Esophagus muscularis mucosa (tissue), 4 donors: Measurements from ENCODE around the gene GNPTAB. TPM values are rescaled to one million over a fixed set of nuclear protein-coding genes. Genes with fewer than 3 reads are reported as not detected.

Experiments
- DNase-seq: peaks from one replicate; pipeline ENCODE4 v3.0.0-alpha.2; 2017; ENCODE audit errors: extremely low spot score
- H3K27ac ChIP-seq, 4 donors: fragments of 200-600 bp; sonication (generic); replicated peaks in 1 of 4; 1 replicate in 3 of 4; 2 replicates in 1 of 4; pipeline ENCODE4 v1.5.1; 2016 to 2019; ENCODE audit warnings: mild to moderate bottlenecking in 1 of 4
- H3K27me3 ChIP-seq, 4 donors: fragments of 200-600 bp; sonication (generic); one replicate each; pipeline versions ENCODE4 v1.5.1 to v1.6.0; 2016 to 2019
- H3K36me3 ChIP-seq, 4 donors: fragments of 200-600 bp; sonication (generic); one replicate each; pipeline ENCODE4 v1.5.1; 2016 to 2019
- H3K4me1 ChIP-seq, 4 donors: fragments of 200-600 bp; sonication (generic); one replicate each; pipeline ENCODE4 v1.5.1; 2016 to 2019
- H3K4me3 ChIP-seq, 4 donors: fragments of 200-600 bp; sonication (generic); 1 replicate in 2 of 4; 2 replicates in 2 of 4; pipeline ENCODE4 v1.5.1; 2016 to 2019; ENCODE audit warnings: mild to moderate bottlenecking in 4 of 4, moderate library complexity in 1 of 4
- H3K9me3 ChIP-seq, 4 donors: fragments of 200-600 bp; sonication (generic); 1 replicate in 3 of 4; 2 replicates in 1 of 4; pipeline ENCODE4 v1.5.1; 2016 to 2019
- EP300 ChIP-seq: sonication (generic); formaldehyde crosslinking; IDR thresholded peaks from one replicate; pipeline ENCODE4 v1.6.1; 2017; ENCODE audit warnings: antibody characterized with exemption
- POLR2A ChIP-seq: fragments of 450-650 bp; IDR thresholded peaks from one replicate; pipeline ENCODE4 v1.6.1; 2017; ENCODE audit warnings: antibody characterized with exemption, moderate library complexity, mild to moderate bottlenecking, low read depth
- POLR2AphosphoS5 ChIP-seq, 2 donors: sonication (generic); formaldehyde crosslinking; IDR thresholded peaks; one replicate each; pipeline ENCODE4 v1.6.1; 2017; ENCODE audit warnings: antibody characterized with exemption in 2 of 2
- WGBS: methylation state at CpG from one replicate; pipeline ENCODE4 v1.1.5; 2018; 5-methylcytosine and 5-hydroxymethylcytosine counted together
- intact Hi-C: fragments of 100-400 bp; cut with DNase I; formaldehyde crosslinking; loops from one replicate; pipeline ENCODE4 v1.15.1; 2023
- total RNA-seq, 4 donors: library from RNA; depleted of rRNA; stranded (reverse); fragments of >200 nt; gene quantifications; one replicate each; pipeline versions ENCODE4 v1.1.0 to v1.2.1, GENCODE V29; 2016
- TF ChIP-seq, protein P1 (sequence below), 3 experiments: fragments of 200-600 bp in 2 of 3; fragments of 450-650 bp in 1 of 3; sonication (generic) in 2 of 3; IDR thresholded peaks; one replicate each; pipeline ENCODE4 v1.5.1; 2017 to 2019; ENCODE audit warnings: antibody characterized with exemption in 3 of 3, mild to moderate bottlenecking in 2 of 3, moderate library complexity in 1 of 3

The GNPTAB gene
- total RNA-seq, 4 donors from 2014 or later = 30.5 to 37.0 (median 32.1) TPM

DNA sequence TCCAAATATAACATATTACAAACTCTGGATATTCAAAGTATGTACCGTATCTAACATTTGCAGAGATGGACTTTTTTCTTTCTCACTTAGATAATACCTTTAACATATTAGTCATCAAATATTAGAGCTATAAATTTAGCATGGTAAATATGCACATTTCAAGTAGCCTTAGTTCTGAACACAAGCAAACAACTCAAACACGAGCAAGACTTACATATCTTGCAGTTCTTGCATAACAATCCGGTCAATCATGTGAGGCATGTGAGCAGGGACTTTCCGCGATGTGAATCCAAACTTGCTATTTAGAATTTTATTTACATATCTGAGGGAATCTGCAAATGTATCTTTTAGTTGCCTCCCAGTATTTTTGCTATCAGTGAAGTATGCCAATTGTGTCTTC is 69.4 kb downstream of the GNPTAB start:
- no peak for DNase-seq
- TF ChIP-seq POLR2AphosphoS5 (IDR thresholded peaks at IDR 0.05) (no peak), EP300 (no peak), POLR2A (no peak)
- TF ChIP-seq, protein P1, sequence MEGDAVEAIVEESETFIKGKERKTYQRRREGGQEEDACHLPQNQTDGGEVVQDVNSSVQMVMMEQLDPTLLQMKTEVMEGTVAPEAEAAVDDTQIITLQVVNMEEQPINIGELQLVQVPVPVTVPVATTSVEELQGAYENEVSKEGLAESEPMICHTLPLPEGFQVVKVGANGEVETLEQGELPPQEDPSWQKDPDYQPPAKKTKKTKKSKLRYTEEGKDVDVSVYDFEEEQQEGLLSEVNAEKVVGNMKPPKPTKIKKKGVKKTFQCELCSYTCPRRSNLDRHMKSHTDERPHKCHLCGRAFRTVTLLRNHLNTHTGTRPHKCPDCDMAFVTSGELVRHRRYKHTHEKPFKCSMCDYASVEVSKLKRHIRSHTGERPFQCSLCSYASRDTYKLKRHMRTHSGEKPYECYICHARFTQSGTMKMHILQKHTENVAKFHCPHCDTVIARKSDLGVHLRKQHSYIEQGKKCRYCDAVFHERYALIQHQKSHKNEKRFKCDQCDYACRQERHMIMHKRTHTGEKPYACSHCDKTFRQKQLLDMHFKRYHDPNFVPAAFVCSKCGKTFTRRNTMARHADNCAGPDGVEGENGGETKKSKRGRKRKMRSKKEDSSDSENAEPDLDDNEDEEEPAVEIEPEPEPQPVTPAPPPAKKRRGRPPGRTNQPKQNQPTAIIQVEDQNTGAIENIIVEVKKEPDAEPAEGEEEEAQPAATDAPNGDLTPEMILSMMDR (IDR thresholded peaks at IDR 0.05) = no peak
- Histone ChIP-seq H3K27ac (no peak overlapping the region), H3K36me3 (peaks cover 5 to 66% (median 22%) of the 10 kb centered on the region in 4 donors), H3K4me3 (no peak overlapping the region), H3K27me3 (no peaks in the 10 kb centered on the region), H3K9me3 (no peaks in the 10 kb centered on the region), H3K4me1 (peaks cover 0 to 13% (median 4%) of the 10 kb centered on the region in 4 donors)
- 69% methylated on average over 5 of the region's 5 CpGs for WGBS
- intact Hi-C loops = loop anchor here (5.0 kb wide), 1 partner anchor 344 kb away; no protein-coding TSS in a partner anchor

DNA sequence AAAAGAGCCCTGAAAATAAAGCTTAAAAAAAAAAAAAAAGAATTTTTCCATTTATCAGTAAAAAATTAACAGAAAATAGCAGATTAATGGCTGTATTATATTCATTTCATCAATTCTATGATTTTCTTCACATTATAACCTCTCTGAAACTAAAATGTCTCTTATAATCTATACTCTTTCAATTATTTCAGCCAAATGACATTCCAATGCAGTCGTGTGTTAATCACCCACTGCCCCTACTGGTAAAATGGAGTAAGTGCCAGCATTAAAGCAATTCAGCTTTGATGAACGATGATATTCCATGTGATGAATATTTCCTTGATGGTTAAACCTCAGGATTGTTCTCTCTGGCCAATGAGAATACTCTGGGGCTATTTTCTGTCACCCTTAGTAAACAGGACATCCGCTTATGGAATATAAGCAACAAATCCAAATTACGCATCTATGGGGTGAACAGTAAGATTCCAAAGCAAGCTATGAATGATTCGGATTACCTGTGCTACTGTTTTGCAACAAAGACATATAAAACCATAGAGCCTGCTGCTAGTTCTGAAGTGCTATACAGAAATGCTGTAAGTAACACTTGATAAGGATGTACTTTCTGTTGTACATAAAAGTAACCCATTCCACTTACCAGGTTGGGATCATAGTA is 71.2 kb downstream of the GNPTAB start:
- peaks cover 17 to 67% (median 30%) of the 10 kb centered on the region in 4 donors for H3K36me3 ChIP-seq
- no peak overlapping the region for H3K27ac ChIP-seq
- H3K9me3 ChIP-seq = no peaks in the 10 kb centered on the region
- DNase-seq = no peak
- intact Hi-C loops = loop anchor here (5.0 kb wide), 1 partner anchor 342 kb away; no protein-coding TSS in a partner anchor
- 64% methylated on average over 5 of the region's 5 CpGs for WGBS
- H3K27me3 ChIP-seq = no peaks in the 10 kb centered on the region
- H3K4me1 ChIP-seq = peaks cover 0 to 10% (median 3%) of the 10 kb centered on the region in 4 donors
- TF ChIP-seq POLR2AphosphoS5 (IDR thresholded peaks at IDR 0.05) (no peak), POLR2A (no peak)
- TF ChIP-seq, protein P1 (IDR thresholded peaks at IDR 0.05) = peak; percentile 59 to 79 (median 66)
- H3K4me3 ChIP-seq = no peak overlapping the region

DNA sequence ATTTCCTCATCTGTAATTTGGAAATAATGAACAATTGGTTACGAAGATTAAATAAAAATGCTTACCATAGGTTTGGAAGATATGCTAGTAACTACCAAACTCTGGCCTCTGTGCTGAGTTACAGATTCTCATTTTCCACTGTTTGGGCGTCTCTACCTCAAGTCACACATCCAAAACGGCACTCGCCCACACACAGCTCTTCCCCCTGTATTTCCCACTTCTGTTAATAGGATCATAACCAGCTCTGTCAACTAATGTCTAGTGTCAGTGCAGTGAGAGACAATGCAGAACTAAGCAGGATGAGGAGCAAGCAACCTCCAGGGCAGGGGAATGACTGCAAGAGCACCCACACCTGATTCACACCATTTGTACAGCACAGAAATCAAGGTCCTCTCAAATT is 80.6 kb downstream of the GNPTAB start:
- no peaks in the 10 kb centered on the region for H3K27me3 ChIP-seq
- TF ChIP-seq EP300 (no peak), POLR2AphosphoS5 (IDR thresholded peaks at IDR 0.05) (no peak), POLR2A (no peak)
- TF ChIP-seq, protein P1 (IDR thresholded peaks at IDR 0.05) = no peak
- peaks cover 10 to 95% (median 82%) of the 10 kb centered on the region in 4 donors for H3K36me3 ChIP-seq
- no peak overlapping the region for H3K27ac ChIP-seq
- 74% methylated on average over 4 of the region's 4 CpGs for WGBS
- no peaks in the 10 kb centered on the region for H3K9me3 ChIP-seq
- no peak for DNase-seq
- no peaks in the 10 kb centered on the region for H3K4me1 ChIP-seq
- intact Hi-C loops = no loop called here
- H3K4me3 ChIP-seq = no peak overlapping the region

DNA sequence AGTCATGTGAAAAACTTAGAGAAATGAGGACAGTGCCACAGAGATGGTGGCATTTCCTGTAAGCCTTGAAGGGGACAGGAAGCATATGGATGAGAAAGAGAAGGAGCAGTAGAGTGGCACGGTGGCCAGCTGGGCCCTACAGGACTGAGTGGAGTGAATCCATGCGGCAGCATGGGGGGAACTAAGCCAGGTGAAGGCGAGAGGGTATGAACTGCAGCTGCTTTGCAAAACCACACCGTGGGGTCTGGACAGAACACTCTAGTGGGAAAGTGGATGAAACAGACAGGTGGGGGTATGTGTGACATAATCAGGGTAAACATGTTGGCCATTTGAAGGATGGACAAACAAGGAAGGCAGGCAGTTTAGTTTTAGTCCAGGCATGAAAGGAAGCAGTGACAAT is 81.1 kb downstream of the GNPTAB start:
- no peaks in the 10 kb centered on the region for H3K9me3 ChIP-seq
- no peak overlapping the region for H3K27ac ChIP-seq
- H3K27me3 ChIP-seq = no peaks in the 10 kb centered on the region
- no peaks in the 10 kb centered on the region for H3K4me1 ChIP-seq
- no peak for DNase-seq
- TF ChIP-seq, protein P1 (IDR thresholded peaks at IDR 0.05) = no peak
- no peak overlapping the region for H3K4me3 ChIP-seq
- WGBS = 73% methylated on average over 4 of the region's 4 CpGs
- peaks cover 10 to 96% (median 82%) of the 10 kb centered on the region in 4 donors for H3K36me3 ChIP-seq
- intact Hi-C loops = no loop called here

DNA sequence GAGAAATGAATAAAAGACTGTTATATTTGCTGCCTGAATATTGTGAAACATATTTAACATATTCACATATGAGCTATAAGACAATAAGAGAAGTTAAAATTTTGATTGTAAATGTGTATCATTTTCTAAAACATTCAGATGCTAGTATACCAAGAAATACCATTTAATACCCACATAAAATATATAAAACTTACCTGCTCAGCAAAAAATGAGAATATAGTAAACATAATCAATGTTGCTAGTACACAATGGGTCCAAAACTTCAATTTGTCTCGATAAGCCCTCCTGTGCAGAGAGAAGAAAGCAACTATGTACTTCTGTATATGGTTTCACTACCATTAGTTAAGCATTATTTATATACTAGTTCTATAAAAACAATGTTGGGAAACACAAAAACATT is 81.9 kb downstream of the GNPTAB start:
- no peaks in the 10 kb centered on the region for H3K4me1 ChIP-seq
- H3K27me3 ChIP-seq = no peaks in the 10 kb centered on the region
- intact Hi-C loops = no loop called here
- H3K27ac ChIP-seq = no peak overlapping the region
- H3K4me3 ChIP-seq = no peak overlapping the region
- WGBS = 97% methylated on average over 1 of the region's 1 CpG
- H3K9me3 ChIP-seq = no peaks in the 10 kb centered on the region
- TF ChIP-seq POLR2A = no peak
- TF ChIP-seq POLR2AphosphoS5 (IDR thresholded peaks at IDR 0.05) = no peak
- TF ChIP-seq, protein P1 (IDR thresholded peaks at IDR 0.05) = no peak
- TF ChIP-seq EP300 = no peak
- DNase-seq = no peak
- H3K36me3 ChIP-seq = peaks cover 17 to 96% (median 83%) of the 10 kb centered on the region in 4 donors
